HG02642 (cell line): ENCODE measurements around the gene NMT1.

Experiments used
- ATAC-seq: cut with Tn5 transposase; IDR thresholded peaks from one replicate; pipeline ENCODE4 v1.9.1; 2021; ENCODE audit warnings: mild to moderate bottlenecking; ENCODE audit not compliant: unreplicated experiment, poor library complexity

The NMT1 gene

DNA sequence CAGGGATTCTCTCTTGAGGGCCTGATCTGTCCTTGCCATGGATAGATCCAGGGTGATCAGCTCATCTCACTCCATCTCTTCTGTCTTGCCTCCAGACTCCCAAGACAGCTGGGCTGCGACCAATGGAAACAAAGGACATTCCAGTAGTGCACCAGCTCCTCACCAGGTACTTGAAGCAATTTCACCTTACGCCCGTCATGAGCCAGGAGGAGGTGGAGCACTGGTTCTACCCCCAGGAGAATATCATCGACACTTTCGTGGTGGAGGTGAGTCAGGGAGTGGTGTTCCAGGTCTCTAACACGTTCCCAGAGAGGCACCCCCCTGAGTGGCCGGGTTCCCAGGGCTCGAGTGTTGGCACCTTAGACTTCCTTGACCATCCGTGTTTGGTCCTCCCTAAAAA lies 41.7 kb downstream of the NMT1 start:
- ATAC-seq, result no peak

DNA sequence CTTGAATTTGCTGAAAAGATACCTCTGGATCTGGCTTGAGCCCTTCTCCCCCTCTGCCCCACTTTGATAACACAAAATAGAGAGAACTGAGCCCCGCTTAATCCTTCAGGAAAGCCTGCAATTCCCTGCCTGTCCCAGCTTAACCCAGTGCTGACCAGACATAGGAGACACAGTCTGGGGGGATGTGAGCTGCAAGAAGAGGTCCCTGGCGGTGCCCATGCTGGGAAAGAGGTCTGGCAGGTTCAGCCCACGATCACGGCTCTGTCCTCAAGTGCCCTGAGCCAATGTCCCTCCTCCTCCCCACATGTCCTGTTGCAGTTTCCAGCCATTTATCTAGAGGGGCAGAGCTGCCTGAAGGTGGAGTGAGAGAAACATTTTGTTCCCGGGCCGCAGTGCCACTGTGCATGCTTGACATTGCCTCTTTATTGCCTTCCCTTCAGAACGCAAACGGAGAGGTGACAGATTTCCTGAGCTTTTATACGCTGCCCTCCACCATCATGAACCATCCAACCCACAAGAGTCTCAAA lies 42.2 kb downstream of the NMT1 start:
- ATAC-seq, result no peak

DNA sequence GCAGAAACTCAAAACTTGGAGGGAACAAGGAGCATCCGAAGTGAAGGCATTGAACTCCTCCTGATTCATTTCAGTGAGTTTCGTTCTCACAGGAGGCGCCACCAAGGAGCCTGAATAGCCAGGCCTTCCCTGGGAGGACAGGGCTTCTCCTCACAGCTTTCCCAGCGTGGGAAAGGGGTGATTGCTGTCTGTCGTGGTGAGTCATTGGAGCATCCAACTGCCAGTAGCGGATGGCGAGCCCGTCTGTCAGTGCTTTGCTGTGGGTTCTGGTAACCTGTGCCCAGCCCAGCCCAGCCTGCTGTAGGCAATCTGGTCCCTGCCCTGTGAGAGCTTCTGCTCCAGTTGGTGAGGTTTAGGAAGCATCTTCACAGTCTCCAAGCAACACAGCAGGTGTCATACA lies 42.9 kb downstream of the NMT1 start:
- ATAC-seq, result no peak

DNA sequence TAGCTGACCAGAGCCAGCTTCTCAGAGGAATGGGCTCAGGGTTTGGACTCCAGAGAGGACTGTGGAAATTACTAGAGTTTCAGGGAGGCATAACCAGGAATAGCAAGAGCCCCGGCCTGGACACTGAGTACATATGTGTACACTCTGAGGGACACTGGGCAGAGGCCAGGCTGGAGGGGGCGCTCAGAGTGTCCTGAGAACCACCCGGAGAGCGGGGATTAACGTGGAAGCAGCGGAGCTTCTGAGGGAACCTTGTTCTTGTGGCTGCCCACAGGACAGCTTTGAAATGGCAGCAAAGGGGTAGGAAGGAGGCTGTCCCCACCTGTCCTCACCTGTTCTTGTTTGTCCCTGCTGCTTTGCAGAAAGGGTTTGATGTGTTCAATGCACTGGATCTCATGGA lies 43.4 kb downstream of the NMT1 start:
- no peak for ATAC-seq

DNA sequence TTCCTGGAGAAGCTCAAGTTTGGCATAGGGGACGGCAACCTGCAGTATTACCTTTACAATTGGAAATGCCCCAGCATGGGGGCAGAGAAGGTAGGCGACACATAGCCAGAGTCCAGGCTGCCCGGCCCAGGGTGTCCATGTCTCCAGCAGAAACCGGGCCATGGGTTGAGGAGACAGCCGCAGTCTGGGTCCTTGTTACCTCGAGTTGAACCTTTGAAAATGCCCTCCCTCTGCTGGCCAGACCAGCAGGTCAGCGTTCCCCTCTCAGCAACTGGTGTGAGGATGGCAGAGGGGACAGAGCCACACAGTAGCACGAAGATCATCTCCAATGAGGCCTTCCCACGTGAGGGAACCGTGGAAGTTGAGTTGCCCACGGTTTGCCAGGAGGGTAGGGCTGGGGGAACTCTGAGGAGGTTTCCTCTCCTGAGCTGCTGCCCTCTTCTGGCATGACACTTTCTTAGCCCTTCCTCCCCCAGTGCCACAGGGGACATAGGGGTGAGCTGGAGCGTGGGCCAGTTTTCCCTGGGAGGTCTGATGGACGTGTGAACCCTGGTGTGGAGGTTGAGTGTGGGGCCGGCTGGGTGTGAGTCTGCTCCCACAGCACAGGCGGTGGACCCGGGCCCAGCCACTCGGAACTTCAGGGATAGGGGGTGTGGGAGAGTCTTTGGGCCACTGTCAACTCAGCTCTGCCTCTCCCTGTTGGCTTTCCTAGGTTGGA lies 43.9 kb downstream of the NMT1 start:
- ATAC-seq, result no peak

DNA sequence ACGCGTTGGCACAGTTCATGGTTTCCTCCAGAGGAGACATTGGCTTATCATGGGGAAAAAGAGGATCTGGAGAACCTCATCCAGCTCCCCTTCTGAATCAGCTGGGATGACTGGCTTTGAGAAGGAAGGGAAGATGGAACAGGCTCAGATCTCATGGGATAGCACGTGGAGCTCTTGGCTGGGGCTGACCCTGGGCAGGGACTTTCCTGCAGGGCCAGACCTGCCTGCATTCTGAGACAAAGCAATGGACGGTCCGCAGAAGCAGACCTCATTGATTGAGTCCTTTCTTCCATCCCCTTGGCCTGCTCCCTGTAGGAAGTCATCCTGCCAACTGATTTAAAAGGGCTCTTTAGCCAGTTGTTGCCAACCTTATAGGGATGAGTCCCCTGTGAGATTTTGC lies 45.0 kb downstream of the NMT1 start:
- no peak for ATAC-seq

DNA sequence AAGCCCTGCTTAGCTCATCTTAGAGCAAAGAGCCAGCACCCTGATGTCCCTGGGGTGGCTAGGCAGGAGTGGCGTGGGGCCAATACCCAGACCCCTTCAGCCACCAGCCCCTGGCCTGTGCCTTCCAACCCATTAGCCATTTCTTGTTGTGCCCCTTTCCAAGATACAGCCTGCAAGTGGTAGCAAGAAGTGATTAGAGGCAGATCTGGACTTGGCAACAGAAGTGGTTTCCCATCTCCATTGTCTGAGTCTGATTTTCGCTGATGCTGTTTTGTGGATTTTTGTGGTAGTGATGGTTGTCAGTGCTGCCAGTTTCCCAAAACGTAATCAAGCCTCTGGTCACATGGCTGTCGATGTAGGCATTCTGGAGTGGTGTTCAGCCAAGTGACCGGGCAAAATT lies 45.5 kb downstream of the NMT1 start:
- no peak for ATAC-seq

DNA sequence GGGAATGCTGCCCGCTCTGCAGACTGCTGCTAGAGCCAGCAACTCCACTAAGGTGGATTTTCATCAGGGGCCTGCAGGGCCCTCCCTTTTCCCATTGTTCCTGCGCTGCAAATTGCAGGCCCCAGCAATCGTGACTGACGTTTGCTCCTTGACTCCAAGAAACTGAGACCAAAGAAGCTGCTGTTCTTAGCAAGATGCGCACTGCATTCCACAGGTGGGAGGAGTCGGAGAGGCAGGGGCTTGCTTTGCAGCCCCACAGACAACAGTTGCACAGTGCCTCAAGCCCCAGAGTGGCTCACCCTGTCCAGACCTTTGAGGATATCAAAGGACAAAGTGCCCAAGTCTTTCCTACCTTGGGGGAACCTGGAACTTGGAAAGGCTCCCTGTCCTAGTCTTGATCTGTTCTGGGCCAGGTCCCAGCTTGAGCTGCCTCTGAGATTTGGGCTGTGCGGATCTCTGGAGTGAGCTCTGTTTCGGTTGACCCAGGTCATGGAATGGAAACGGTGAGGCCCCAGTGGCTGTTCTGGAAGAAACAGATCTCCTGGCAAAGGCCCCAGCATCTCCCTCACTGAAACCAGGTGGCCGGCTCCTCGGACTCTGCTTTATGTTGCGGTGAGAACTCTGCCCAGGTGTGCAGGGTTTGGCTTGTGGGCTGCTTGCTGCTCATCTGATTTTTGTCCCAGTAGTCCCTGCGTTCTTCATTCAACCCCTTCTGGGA lies 46.3 kb downstream of the NMT1 start:
- no peak for ATAC-seq

DNA sequence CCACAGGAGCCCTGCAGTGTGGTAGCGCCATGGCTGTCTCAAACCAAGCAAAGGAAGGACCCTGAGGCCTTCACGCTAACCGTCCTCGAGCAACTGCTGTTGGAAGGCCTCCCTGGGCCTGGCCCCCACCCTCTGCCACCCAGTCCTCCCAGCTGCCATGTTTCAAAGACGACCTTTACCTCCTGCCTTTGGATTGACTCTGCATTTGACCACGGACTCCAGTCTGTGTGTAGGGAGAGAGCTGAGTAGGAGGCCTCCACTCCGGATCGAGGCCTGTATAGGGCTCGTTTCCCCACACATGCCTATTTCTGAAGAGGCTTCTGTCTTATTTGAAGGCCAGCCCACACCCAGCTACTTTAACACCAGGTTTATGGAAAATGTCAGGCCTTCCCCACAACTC lies 46.9 kb downstream of the NMT1 start:
- no peak for ATAC-seq

DNA sequence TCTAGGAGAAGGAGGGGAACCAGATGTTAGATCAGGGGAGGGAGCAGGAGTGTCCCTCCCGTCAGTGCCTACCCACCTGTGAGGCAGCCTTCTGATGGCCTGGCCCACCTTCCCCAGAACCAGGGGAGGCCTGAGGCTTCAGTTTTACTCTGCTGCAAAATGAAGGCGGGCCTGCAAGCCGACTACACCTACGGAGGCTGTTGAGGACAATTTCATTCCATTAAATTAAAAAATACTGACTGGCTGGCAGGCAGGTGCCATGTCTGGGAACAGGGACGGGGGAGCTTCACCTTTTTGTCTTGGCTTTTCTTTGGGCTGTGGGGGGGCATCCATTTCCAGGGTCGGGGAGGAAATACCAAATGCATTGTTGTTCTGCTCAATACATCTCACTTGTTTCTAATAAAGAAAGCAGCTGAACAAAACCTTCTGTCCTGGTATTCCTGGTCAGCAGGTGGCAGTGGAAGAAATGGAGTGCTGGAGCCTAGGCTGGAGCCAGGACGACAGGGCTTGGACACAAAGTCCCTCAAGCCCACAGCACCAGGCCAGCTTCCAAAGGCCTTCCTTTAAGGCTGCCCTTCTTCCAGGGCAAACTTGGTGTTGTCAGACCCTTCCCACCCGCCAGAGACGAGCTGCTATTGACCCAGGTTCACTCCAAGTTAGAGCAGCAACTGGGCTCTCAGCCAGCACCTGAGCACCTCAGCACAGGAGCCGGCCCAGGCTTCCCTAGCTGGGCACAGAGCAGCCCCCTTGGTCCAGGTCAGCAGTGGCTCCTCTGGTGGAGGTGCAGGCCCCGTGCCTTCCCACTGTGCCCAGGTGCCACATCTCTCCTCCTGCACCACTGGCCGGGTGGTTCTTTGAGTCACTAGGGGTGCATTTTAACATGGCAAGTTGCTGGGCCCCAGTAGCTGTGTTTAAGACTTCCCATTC lies 47.7 kb downstream of the NMT1 start:
- ATAC-seq, result no peak

DNA sequence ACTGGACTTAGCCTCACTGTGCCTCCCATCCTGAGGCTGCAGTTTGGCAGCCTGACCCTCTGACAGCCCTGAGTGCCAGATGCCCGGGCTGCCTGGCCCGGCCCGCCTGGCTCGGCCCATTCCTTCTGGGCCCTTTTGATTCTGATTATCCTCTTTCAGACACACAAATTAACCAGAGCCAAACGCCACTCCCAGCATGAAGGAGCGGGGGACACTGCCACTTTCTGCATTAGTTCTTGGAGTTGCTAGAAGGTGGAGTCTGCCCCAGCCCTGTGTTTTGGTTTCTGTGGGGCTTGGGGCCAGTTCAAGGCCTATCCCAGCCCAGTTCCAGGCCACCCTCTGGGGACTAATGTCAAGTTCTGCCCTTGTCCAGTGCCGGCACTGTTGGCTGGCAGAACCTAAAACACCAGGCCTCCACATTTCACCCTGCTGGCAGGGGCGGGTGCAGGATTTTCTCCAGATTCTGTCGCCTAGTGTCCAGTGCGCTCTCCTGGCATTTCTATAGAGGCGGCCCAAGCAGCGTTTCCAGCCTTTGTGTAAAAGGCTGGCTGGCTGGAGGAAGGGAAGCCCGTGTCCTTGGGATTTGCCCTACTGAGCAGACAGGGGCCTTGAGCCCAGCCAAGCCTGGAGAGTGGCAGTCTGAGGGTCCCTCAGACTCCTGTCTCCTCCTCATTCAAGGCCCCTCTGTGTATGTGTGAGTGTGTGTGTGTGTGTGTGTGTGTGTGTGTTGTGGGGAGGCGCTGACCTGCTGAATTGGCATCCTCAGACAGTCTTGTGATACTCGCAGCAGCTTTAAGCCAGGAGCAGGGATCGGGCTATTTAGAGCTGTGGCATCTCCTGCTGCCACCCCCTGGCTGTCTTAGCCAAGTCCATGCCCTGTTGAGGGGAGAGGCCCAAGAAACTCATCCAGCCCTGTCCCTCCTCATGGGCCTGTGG lies 49.8 kb downstream of the NMT1 start:
- ATAC-seq, result no peak

DNA sequence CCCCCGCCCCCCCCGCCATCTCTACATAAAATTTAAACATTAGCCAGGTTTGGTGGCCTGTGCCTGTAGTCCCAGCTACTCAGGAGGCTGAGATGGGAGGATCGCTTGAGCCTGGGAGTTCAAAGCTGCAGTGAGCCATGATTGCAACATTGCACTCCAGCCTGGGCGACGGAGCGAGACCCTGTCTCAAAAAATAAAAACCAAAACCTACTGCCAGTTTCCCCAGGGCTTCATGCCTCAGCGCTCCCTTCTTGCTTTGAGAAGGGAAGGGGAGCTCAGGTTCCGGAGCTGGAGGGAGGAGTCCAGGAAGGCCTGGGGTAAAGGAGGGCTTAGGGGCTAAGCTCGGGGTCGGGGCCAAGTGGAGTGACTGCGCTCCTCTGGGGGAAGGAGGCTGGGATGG lies 50.7 kb downstream of the NMT1 start:
- ATAC-seq, result no peak

DNA sequence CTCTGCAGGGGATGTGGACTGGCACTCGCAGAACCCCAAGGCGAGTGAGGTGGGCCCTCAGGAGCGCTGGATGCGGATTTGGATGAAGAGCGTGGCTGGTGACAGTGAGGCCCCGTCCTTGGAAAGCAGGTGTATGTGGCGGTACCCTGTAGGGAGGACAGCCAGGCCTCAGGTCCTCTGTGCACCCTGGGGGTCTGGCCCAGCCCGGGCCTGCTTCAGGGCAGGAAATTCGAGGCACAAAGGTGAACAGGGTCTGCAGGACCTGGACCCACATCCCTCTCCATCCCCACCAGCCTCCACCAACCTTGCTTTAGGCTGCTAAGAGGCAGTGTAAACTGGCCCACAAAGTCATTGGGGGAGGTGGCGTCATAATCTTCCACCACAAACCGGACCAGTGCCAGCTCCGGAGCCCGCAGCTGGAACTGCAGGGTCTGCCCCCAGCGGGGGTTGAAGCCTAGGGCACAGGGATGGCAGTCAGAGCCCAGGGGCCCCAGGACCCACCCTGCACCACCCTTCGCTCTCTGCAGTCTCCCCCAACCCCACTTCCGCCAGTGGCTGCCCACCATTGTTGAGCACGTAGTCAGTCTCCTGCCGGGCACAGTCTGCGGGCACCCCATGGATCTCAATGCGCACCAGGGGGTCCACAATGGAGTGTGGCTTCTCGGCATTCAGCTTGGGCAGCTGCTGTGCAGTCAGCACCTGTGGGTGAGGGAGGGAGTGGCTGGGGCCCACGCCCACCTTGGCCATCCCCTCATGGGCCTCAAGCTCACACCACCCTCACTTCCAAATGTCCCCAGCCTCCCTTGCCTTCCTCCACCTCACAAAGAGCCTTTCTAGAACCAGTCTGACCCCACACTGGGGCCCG lies 51.7 kb downstream of the NMT1 start:
- no peak for ATAC-seq

DNA sequence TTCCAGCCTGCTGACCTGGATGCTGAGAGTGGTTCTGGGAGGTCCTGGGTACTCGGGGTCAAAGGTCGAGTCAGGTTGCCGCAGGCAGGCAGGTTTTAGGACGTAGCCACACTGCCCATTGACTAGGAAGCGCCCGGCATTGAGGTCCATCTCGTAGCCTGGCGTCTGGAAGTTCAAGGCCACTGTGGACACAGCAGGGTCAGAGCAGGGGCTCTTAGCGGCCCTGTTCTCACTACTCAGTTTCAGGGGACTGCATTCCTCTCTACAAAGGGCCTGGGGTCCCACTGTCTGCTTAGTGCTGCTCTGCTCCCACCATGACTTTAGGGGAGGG lies 52.3 kb downstream of the NMT1 start:
- ATAC-seq, result no peak

DNA sequence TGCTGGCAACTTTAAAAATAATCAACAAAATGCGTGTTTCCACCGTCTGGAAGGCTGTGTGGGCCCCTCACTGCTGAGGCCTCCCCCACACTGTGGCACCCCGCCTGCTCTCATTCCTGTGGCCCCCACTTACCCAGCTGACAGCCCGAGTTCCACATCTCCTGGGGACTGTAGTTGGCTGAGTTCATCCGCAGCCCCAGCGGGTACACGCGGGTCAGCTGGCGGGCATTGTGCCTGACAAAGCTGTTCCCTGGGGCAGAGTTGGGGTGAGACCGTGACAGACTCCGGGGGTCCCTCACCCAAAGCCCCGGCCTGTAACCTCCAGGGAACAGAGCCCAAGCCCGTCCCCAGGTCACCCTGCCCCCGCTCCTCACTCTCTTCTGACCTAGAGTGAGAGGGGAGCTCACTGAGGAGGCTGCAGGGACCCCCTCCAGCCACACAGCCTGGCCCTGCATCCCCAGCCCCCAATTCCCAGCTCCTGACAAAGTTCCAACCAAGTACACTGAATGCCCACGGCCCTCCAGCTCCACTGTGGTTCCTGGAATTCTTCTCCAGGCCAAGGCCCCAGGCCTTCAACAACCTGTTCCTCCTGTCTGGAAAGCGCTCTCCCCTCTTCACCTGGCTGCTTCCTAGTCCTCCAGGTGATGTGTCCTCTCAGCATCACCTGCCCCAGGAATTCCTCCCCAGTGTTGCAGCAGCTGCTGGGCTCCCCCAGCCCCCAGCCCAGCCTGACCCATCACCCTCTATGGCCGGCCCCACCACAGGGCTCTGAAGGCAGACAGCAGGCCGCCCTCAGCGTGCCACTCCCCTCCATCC lies 53.2 kb downstream of the NMT1 start:
- ATAC-seq, result no peak

DNA sequence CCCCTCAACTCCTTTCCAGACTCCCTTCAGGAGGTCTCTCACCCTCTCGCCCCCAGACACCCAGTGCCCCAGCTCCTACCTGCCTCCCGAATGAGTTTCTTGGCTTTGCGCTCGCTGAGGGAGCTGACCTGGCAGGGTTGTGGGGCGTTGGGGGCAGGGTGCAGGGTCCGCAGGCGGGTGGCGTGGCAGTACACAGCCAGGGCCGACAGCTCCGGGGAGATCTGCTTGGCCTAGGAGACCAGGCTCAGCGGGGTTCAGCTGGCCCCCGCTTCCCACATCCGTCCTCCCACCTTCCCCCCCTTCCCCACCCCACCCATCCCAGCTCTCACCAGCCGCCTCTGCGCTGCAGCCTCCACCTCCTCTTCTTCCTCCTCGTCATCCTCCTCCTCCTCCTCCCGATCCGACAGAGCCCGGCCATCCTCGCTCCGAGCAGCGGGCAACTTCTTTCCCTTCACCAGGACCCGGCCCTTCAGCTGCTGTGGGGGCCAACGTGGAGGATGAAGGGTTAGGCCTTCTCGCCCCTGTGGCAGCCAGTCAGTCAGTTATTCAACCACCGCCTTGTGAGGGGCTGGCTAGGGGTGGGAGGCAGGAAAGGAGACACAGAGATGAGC lies 54.0 kb downstream of the NMT1 start:
- no peak for ATAC-seq

DNA sequence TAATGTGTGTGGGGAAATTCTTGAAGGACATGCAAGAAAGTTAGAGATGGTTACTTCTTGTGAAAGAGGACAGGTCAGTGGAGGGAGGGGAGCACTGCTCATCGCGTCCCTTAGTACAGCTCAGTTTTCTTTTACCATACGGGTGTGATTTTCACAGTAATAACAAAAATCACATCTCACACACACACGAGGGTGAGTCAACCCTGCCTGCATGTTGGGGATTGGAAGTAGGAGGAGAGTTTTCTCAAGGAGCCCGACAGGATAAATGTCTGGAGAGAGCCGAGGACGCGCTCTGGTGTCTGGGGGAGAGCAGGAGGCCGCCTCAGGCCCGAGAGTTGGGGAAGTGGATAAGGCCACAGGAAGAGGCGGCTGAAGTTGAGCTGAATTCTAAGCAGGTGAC lies 54.8 kb downstream of the NMT1 start:
- no peak for ATAC-seq
